ENCODE measurements around the gene SYT6. TPM values are rescaled to one million over a fixed set of nuclear protein-coding genes. Genes with fewer than 3 reads are reported as not detected.
A peak's percentile ranks its signal among the peaks of the same experiment; 100 is the strongest.

The SYT6 gene
- total RNA-seq, 1 experiment from 2014 or later, result 54.2 TPM

DNA sequence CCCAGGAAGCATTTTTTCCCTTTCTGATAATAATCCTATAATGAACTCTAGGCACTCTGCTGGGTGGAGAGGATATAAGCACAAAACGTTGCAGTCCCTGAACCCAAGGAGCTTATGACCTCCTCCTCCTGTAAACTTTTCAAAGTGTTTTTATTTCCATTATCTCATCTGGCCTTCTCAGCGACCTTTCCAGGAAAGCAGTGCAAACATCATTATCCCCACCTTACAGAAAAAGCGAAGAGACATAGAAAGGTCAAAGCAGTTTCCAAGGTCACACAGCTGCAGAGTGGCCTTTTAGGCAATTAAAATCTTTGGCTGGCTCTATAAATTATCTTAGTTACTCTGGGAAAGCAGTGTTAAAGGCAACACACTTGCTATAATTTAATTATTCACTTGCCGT, 110.6 kb downstream of the SYT6 start (continued):
- TF ChIP-seq, protein P1, sequence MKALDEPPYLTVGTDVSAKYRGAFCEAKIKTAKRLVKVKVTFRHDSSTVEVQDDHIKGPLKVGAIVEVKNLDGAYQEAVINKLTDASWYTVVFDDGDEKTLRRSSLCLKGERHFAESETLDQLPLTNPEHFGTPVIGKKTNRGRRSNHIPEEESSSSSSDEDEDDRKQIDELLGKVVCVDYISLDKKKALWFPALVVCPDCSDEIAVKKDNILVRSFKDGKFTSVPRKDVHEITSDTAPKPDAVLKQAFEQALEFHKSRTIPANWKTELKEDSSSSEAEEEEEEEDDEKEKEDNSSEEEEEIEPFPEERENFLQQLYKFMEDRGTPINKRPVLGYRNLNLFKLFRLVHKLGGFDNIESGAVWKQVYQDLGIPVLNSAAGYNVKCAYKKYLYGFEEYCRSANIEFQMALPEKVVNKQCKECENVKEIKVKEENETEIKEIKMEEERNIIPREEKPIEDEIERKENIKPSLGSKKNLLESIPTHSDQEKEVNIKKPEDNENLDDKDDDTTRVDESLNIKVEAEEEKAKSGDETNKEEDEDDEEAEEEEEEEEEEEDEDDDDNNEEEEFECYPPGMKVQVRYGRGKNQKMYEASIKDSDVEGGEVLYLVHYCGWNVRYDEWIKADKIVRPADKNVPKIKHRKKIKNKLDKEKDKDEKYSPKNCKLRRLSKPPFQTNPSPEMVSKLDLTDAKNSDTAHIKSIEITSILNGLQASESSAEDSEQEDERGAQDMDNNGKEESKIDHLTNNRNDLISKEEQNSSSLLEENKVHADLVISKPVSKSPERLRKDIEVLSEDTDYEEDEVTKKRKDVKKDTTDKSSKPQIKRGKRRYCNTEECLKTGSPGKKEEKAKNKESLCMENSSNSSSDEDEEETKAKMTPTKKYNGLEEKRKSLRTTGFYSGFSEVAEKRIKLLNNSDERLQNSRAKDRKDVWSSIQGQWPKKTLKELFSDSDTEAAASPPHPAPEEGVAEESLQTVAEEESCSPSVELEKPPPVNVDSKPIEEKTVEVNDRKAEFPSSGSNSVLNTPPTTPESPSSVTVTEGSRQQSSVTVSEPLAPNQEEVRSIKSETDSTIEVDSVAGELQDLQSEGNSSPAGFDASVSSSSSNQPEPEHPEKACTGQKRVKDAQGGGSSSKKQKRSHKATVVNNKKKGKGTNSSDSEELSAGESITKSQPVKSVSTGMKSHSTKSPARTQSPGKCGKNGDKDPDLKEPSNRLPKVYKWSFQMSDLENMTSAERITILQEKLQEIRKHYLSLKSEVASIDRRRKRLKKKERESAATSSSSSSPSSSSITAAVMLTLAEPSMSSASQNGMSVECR (CRISPR knock-in tag; IDR thresholded peaks at IDR 0.05; ENCODE audit: borderline replicate concordance), result no peak
- no peak for TF ChIP-seq ZNF423 (CRISPR knock-in tag; IDR thresholded peaks at IDR 0.05)
- no peak for TF ChIP-seq NR1H2 (CRISPR knock-in tag; IDR thresholded peaks at IDR 0.05)
- TF ChIP-seq, protein P2, sequence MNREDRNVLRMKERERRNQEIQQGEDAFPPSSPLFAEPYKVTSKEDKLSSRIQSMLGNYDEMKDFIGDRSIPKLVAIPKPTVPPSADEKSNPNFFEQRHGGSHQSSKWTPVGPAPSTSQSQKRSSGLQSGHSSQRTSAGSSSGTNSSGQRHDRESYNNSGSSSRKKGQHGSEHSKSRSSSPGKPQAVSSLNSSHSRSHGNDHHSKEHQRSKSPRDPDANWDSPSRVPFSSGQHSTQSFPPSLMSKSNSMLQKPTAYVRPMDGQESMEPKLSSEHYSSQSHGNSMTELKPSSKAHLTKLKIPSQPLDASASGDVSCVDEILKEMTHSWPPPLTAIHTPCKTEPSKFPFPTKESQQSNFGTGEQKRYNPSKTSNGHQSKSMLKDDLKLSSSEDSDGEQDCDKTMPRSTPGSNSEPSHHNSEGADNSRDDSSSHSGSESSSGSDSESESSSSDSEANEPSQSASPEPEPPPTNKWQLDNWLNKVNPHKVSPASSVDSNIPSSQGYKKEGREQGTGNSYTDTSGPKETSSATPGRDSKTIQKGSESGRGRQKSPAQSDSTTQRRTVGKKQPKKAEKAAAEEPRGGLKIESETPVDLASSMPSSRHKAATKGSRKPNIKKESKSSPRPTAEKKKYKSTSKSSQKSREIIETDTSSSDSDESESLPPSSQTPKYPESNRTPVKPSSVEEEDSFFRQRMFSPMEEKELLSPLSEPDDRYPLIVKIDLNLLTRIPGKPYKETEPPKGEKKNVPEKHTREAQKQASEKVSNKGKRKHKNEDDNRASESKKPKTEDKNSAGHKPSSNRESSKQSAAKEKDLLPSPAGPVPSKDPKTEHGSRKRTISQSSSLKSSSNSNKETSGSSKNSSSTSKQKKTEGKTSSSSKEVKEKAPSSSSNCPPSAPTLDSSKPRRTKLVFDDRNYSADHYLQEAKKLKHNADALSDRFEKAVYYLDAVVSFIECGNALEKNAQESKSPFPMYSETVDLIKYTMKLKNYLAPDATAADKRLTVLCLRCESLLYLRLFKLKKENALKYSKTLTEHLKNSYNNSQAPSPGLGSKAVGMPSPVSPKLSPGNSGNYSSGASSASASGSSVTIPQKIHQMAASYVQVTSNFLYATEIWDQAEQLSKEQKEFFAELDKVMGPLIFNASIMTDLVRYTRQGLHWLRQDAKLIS (CRISPR knock-in tag; IDR thresholded peaks at IDR 0.05; ENCODE audit: borderline replicate concordance), result no peak
- no peak for TF ChIP-seq CBFB (CRISPR knock-in tag; IDR thresholded peaks at IDR 0.05; ENCODE audit: low read depth)
- TF ChIP-seq, protein P3, sequence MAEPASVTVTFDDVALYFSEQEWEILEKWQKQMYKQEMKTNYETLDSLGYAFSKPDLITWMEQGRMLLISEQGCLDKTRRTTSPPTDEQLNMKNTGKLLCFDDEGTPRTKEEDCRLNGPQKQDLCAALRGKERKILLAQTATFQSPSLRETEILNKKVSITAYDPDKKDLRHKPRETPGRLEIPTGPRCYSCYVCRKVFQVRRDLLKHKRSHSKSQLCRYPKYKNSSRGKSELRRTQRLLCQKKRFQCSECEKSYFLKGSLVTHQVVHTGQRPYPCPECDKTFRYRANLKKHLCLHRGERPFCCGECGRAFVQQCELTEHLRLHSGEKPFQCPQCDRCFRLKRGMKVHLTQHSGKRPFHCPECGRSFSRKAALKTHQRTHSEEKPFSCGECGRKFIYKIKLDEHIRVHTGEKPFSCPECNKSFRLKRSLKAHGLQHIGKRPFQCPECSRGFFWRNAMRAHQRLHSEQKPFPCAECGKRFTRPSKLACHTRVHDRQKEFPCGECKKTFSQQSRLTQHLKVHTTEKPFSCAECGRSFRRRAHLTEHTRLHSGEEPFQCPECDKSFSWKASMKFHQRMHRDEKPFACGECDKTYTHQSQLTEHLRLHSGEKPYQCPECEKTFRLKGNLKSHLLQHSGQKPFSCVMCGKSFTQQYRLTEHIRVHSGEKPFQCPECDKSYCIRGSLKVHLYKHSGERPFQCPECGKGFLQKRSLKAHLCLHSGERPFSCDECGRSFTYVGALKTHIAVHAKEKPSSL (CRISPR knock-in tag; conservative IDR thresholded peaks at IDR 0.05), result no peak

DNA sequence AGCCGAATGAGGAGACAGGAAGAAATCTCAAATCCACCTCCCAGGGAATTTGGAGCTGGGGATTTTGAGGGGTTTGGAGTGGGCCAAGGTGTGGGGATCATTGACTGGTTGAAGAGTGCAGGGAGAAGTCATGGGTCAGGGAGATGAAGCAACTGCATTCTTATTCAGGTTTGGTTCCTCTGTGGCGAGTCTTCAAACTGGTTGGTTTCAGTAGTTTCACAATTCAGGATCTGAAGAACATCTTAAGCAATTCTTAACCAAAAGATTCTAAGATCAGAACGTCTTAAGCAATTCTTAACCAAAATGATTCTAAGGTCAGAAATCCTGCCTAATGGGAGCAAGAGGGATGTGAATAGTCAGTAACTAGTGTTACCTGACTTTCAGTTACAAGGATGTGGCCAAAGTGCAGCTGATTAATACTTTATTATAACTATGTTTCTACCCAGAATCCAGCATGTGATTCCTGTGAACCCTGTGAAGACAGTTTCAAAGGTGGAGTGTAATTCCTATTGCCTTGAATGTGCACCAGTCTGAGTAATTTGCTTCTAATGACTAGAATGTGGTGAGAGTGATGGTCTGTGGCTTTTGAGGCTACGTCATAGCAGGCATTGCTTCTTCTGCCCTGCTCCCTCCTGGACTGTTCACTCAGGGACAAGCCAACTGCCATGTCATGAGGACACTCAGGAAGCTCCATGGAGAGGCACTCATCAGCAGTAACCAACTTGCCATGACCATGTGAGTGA, 113.2 kb downstream of the SYT6 start:
- POLR2A ChIA-PET, result no interaction called here
- Mint-ChIP-seq H3K4me3 (no peak overlapping the region), H3K27ac (peak overlapping the region; percentile 82), H3K9me3 (peaks cover 9% of the 10 kb centered on the region), H3K27me3 (ENCODE audit: low read depth) (peaks cover 11% of the 10 kb centered on the region), H3K4me1 (peaks cover 51% of the 10 kb centered on the region), H3K36me3 (peaks cover 10% of the 10 kb centered on the region)
- ATAC-seq (no peak), DNase-seq (ENCODE audit: low spot score) (no peak)
- CTCF ChIA-PET, result interaction anchor here (1.2 to 6.4 kb wide), 2 partner anchors 9 to 62 kb away, joined by 3 to 39 read pairs; partner anchors contain the start of gene OLFML3
- TF ChIP-seq ZNF138 (CRISPR knock-in tag; conservative IDR thresholded peaks at IDR 0.05), result no peak
- TF ChIP-seq TCF7 (CRISPR knock-in tag; IDR thresholded peaks at IDR 0.05; ENCODE audit: low read depth), result no peak
- TF ChIP-seq HMGA2 (CRISPR knock-in tag; IDR thresholded peaks at IDR 0.05), result no peak
- no peak for TF ChIP-seq SMAD3 (CRISPR knock-in tag; IDR thresholded peaks at IDR 0.05; ENCODE audit: borderline replicate concordance)
- TF ChIP-seq, protein P4, sequence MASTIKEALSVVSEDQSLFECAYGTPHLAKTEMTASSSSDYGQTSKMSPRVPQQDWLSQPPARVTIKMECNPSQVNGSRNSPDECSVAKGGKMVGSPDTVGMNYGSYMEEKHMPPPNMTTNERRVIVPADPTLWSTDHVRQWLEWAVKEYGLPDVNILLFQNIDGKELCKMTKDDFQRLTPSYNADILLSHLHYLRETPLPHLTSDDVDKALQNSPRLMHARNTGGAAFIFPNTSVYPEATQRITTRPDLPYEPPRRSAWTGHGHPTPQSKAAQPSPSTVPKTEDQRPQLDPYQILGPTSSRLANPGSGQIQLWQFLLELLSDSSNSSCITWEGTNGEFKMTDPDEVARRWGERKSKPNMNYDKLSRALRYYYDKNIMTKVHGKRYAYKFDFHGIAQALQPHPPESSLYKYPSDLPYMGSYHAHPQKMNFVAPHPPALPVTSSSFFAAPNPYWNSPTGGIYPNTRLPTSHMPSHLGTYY (CRISPR knock-in tag; IDR thresholded peaks at IDR 0.05), result no peak
- TF ChIP-seq, protein P3 (CRISPR knock-in tag; conservative IDR thresholded peaks at IDR 0.05), result no peak
- TF ChIP-seq NR2C2 (CRISPR knock-in tag; IDR thresholded peaks at IDR 0.05), result no peak
- no peak for TF ChIP-seq NR3C1 (CRISPR knock-in tag; conservative IDR thresholded peaks at IDR 0.05; ENCODE audit: low read depth)
- TF ChIP-seq, protein P5, sequence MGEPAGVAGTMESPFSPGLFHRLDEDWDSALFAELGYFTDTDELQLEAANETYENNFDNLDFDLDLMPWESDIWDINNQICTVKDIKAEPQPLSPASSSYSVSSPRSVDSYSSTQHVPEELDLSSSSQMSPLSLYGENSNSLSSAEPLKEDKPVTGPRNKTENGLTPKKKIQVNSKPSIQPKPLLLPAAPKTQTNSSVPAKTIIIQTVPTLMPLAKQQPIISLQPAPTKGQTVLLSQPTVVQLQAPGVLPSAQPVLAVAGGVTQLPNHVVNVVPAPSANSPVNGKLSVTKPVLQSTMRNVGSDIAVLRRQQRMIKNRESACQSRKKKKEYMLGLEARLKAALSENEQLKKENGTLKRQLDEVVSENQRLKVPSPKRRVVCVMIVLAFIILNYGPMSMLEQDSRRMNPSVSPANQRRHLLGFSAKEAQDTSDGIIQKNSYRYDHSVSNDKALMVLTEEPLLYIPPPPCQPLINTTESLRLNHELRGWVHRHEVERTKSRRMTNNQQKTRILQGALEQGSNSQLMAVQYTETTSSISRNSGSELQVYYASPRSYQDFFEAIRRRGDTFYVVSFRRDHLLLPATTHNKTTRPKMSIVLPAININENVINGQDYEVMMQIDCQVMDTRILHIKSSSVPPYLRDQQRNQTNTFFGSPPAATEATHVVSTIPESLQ (CRISPR knock-in tag; IDR thresholded peaks at IDR 0.05), result no peak
- TF ChIP-seq CREM (CRISPR knock-in tag; IDR thresholded peaks at IDR 0.05), result no peak
- TF ChIP-seq, protein P6, sequence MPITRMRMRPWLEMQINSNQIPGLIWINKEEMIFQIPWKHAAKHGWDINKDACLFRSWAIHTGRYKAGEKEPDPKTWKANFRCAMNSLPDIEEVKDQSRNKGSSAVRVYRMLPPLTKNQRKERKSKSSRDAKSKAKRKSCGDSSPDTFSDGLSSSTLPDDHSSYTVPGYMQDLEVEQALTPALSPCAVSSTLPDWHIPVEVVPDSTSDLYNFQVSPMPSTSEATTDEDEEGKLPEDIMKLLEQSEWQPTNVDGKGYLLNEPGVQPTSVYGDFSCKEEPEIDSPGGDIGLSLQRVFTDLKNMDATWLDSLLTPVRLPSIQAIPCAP (CRISPR knock-in tag; IDR thresholded peaks at IDR 0.05), result no peak
